Effector memory CD4-positive, alpha-beta T cell (primary cell): ENCODE data around the gene DLG1.

Experiments used
- DNase-seq, 3 donors: peaks; one replicate each; pipeline ENCODE4 v3.0.0-alpha.2; 2020
- H3K27ac ChIP-seq: 2 replicates; pipeline ENCODE4 v1.7.0; 2013; ENCODE audit warnings: mild to moderate bottlenecking, low read length, moderate library complexity; ENCODE audit not compliant: insufficient read depth, poor library complexity, severe bottlenecking
- H3K27me3 ChIP-seq: replicated peaks from 2 replicates; pipeline ENCODE4 v1.7.0; 2013; ENCODE audit warnings: mild to moderate bottlenecking, low read length; ENCODE audit not compliant: insufficient read depth, control insufficient read depth, poor library complexity, severe bottlenecking
- H3K36me3 ChIP-seq: 2 replicates; pipeline ENCODE4 v1.7.0; 2013; ENCODE audit warnings: mild to moderate bottlenecking, low read length, moderate library complexity; ENCODE audit not compliant: control insufficient read depth, insufficient read depth
- H3K4me1 ChIP-seq: 2 replicates; pipeline ENCODE4 v1.7.0; 2013; ENCODE audit warnings: low read length, mild to moderate bottlenecking; ENCODE audit not compliant: control insufficient read depth, insufficient read depth, poor library complexity, severe bottlenecking
- H3K4me3 ChIP-seq: 2 replicates; pipeline ENCODE4 v1.7.0; 2013; ENCODE audit warnings: low read length, low read depth, mild to moderate bottlenecking; ENCODE audit not compliant: insufficient read depth, poor library complexity, severe bottlenecking
- H3K9me3 ChIP-seq: 2 replicates; pipeline ENCODE4 v1.7.0; 2013; ENCODE audit warnings: mild to moderate bottlenecking, low read length, moderate library complexity; ENCODE audit not compliant: control insufficient read depth

Gene DLG1

DNA sequence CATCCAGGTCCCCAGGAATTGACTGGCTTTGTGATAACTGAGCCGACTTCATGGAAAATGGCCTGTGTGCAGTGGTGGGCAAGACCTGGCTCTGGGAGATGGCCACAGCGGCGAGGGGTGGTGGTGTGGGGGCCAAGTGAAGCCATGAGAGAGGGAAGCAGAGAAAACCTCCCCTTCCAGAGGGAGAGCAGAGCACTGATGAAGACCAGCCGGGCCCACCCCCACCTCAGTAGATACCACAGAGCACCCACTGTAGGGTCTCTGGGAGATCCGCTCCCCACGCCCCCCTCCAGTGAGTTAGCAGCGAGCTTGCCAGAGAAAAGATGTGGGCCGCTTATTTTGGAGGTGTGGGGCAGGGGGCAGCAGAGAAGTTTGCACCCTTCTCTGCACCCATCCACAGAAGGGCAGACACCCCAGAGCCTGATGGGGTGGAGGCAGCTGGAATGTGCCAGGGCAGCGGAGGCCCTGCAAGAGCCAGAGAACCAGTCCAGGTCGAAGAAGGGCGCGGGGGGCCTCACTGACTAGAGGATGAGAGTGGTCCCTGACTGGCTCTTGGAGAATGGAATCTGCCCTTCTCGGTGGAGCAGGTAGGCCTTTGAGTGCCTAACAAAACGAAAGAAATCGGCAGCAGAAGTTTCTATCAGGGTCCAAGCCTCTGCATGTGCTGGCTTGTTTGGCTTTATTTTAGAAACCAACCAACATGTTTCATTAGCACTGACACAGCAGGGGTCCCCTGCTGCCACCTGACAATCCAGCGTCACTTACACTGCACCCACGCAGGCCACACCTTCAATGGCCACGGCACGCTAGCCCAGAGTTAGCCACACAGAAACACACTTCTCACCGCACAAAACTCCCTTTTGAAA, 297.1 kb downstream of the DLG1 start:
- no peak overlapping the region for H3K27ac ChIP-seq
- H3K9me3 ChIP-seq, result no peaks in the 10 kb centered on the region
- H3K27me3 ChIP-seq, result no peaks in the 10 kb centered on the region
- peaks cover 9% of the 10 kb centered on the region for H3K4me1 ChIP-seq
- no peak overlapping the region for H3K4me3 ChIP-seq
- DNase-seq, result no peak
- no peaks in the 10 kb centered on the region for H3K36me3 ChIP-seq

DNA sequence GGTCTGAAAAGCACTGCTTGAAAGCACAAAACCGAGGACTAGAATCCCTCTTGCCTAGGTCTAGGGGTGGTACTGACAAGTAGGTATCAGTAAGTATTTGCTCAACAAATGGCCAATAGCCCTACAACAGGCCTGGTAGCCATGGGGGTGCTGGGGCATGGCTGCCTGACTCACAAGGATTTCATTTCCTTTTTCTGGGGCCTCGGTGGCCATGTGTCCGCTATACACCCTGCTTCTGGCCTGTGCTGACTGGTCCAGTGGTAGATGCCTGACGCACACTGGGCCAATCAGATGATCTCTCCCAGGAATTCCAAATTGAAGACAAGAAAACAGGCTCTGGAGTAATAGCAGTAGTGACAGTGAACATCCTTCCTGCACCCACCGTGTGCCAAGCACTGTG, 298.2 kb downstream of the DLG1 start:
- DNase-seq, result no peak
- Histone ChIP-seq H3K27me3 (no peaks in the 10 kb centered on the region), H3K4me3 (no peak overlapping the region), H3K9me3 (no peaks in the 10 kb centered on the region), H3K4me1 (peaks cover 9% of the 10 kb centered on the region), H3K36me3 (no peaks in the 10 kb centered on the region), H3K27ac (no peak overlapping the region)

DNA sequence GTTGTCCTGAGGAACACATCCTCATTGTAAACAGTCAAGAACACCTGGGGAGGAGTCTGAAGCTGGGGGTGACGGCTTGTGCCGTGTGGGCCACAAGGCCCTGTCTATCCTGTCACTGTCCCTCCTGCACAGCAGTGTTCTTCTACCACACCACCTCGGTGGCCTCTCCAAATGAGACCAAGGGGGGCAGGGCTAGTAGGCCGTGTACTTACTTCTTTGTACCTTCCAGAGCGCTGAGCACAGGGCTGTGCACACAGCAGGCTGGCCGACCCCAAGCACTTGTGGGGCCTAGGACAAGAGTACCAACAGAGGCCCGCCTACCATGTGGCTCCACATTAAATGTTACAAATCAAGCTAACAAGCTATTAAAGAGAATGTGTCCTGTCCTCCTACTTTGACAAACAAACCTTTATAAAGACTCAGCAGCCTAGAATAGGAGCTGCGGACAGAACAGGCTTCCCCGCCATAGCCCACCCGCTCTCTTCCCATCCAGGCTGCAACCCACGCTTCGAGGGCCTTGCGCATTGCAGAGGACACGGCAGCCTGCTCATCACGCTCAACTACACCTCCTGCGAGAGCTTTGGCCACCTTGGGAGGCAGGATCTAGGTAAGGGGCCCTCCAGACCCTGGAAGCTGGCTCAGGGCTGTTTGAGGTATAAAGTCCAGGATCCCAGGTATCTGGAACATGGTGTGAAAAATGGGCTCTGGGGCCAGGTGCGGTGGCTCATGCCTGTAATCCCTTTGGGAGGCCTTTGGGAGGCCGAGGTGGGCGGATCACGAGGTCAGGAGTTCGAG, 299.2 kb downstream of the DLG1 start:
- H3K27ac ChIP-seq, result no peak overlapping the region

DNA sequence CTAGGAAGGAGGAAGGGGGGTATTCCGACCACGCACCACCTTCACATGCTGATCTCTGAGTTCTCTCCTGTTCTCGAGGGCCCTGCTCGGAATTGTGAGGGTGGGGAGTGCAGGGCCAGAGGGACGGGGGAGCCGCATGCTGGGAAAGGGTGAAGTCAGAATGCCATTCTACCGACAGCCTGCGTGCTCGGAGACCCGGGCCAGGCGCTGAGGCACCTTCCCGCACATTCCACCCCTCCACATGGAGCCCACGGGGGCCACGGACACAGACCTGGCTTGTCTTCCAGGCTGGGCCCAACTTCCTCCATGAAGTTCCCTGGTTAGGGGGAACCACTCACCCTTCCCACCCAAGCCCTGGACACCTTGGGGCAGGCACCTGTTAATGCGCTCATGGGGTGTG, 301.1 kb downstream of the DLG1 start:
- H3K4me1 ChIP-seq, result no peaks in the 10 kb centered on the region
- no peaks in the 10 kb centered on the region for H3K9me3 ChIP-seq
- no peak overlapping the region for H3K4me3 ChIP-seq
- H3K27ac ChIP-seq, result no peak overlapping the region
- no peaks in the 10 kb centered on the region for H3K27me3 ChIP-seq
- DNase-seq, result no peak
- no peaks in the 10 kb centered on the region for H3K36me3 ChIP-seq

More for the DNA sequence above, 299.2 kb downstream of the DLG1 start:
- H3K27me3 ChIP-seq, result no peaks in the 10 kb centered on the region
- DNase-seq, result no peak
- H3K36me3 ChIP-seq, result no peaks in the 10 kb centered on the region
- no peaks in the 10 kb centered on the region for H3K9me3 ChIP-seq
- no peak overlapping the region for H3K4me3 ChIP-seq
- H3K4me1 ChIP-seq, result peaks cover 8% of the 10 kb centered on the region

DNA sequence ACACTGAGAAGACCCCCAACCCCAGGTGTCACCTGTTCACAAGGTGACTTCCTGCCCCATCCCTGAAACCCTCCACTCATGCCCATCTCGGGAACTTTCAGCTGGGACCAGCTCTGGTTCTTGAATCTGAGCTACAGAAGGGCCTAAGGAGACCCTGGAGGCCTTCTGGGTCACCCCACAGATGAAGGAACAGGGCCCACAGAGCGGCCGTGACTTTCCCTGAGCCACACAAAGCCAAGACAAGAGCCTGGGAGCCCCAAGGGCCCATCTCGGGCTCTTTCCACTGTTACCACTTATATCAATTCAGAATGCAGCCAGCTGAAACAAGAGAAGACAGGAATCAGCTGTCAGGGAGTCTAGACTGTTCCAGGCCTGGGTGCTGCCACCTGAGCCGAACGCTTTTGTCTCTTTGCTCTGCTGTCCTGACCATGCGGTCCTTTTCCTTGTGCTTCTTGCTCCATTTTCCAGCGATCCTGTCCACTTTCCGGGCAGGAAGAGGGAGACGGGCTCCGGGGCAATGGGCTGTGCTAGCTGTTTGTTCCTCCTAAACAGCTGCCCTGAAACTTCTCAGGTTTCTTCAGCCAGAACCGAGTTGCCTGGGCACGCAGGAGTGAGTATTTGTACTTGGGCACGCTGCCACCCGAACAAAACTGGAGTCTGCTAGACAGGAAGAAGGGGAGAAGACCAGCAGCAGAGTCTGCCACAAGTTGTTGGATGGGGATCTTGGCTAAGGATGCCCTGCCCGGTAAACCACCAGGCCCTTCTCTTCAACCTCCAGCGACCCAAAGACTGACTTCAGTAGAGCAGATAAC, 301.8 kb downstream of the DLG1 start:
- H3K4me3 ChIP-seq, result no peak overlapping the region
- no peak overlapping the region for H3K27ac ChIP-seq
- H3K4me1 ChIP-seq, result no peaks in the 10 kb centered on the region
- H3K27me3 ChIP-seq, result no peaks in the 10 kb centered on the region
- H3K36me3 ChIP-seq, result no peaks in the 10 kb centered on the region
- no peaks in the 10 kb centered on the region for H3K9me3 ChIP-seq
- no peak for DNase-seq

DNA sequence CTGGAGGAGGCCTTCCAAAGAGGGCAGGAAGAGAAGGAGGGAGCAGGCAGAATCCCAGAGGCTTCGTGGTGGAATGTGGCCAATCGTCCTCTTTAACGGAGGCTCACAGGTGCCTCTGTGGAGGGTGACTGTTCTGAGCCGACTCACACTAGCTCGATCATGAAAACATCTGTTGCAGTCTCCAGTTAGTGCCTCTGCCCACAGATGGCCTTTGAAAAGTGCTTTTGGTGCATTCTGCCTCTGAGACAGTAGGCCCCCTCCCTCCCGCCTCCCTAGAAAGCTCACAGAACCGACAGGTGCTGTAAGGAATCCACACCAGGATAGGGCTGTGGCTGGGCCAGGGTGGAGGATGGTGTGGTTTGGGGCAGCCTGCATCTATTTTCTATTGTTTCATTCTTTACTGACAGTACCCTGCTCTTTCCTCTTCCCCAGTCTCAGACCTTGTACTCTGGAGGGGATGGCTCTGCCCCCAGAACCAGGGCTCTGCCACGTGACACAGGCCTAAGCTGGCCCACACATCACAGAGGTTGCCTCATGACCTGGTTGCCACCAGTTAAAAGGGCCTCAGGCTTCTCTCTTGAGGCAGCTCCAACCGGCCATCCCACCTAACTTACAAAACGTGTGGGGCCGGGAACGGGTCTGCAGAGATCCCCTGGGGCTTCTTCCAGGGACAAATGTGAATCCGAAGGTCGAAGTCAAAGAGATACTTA, 302.6 kb downstream of the DLG1 start:
- H3K27me3 ChIP-seq, result no peaks in the 10 kb centered on the region
- H3K4me1 ChIP-seq, result no peaks in the 10 kb centered on the region
- DNase-seq, result no peak
- no peaks in the 10 kb centered on the region for H3K36me3 ChIP-seq
- no peak overlapping the region for H3K27ac ChIP-seq
- H3K9me3 ChIP-seq, result no peaks in the 10 kb centered on the region
- H3K4me3 ChIP-seq, result no peak overlapping the region

DNA sequence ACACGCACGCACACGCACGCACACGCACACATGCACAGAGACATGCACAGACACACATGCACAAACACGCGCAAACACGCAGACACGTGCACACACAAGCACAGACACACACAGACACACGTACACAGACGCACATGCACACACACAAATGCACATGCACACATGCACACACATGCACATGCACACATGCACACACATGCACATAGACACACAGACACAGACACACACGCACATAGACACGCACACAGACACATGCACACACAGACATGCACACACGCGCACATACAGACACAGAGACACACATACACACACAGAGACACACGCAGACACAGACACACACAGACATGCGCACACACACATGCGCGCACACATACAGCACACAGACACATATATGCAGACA, 303.4 kb downstream of the DLG1 start:
- DNase-seq, result no peak

DNA sequence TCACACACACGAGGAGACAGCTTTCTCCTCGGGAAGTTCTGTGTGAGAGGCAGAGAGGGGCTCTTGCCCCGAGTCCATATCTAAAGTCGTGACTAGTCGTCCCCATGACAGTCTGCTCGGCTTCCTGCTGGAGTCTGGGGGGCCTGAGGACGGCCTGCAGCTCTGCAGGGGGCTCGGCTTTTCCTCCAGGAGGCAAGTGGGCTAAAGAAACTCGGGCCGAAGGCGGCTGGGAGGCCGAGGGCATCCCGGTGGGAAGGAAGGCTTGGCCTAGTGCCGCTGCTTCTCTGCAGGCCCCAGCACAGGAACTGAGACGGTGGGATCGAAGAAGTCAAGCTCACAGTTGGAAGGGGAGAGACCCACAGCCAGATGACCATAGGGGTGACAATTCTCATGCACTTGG, 304.4 kb downstream of the DLG1 start:
- Histone ChIP-seq H3K27me3 (no peaks in the 10 kb centered on the region), H3K4me3 (no peak overlapping the region), H3K4me1 (no peaks in the 10 kb centered on the region), H3K36me3 (no peaks in the 10 kb centered on the region), H3K9me3 (no peaks in the 10 kb centered on the region), H3K27ac (no peak overlapping the region)
- no peak for DNase-seq

More for the DNA sequence above, 303.4 kb downstream of the DLG1 start:
- H3K27me3 ChIP-seq, result no peaks in the 10 kb centered on the region
- H3K36me3 ChIP-seq, result no peaks in the 10 kb centered on the region
- H3K27ac ChIP-seq, result no peak overlapping the region
- no peak overlapping the region for H3K4me3 ChIP-seq
- H3K9me3 ChIP-seq, result no peaks in the 10 kb centered on the region
- H3K4me1 ChIP-seq, result no peaks in the 10 kb centered on the region
